Measurements from ENCODE around the gene SPATA33. TPM values are rescaled to one million over a fixed set of nuclear protein-coding genes. Genes with fewer than 3 reads are reported as not detected.

Gene SPATA33
- total RNA-seq, 2 donors from 2014 or later = 1.1 to 2.2 TPM

- H3K9me3 ChIP-seq = no peaks in the 10 kb centered on the region
- no peak for TF ChIP-seq CTCF (IDR thresholded peaks at IDR 0.05)
- no peak overlapping the region for H3K4me3 ChIP-seq
- no peak overlapping the region for H3K27ac ChIP-seq
- no peaks in the 10 kb centered on the region for H3K4me1 ChIP-seq
- H3K27me3 ChIP-seq = no peaks in the 10 kb centered on the region
- H3K36me3 ChIP-seq = no peaks in the 10 kb centered on the region
- DNase-seq (ENCODE audit: low spot score) = no peak
Measured at GRCh38 chr16:89618109-89618998, 39.3 kb upstream of the SPATA33 start.

- Histone ChIP-seq H3K4me3 (no peak overlapping the region), H3K9me3 (no peaks in the 10 kb centered on the region), H3K36me3 (no peaks in the 10 kb centered on the region), H3K4me1 (no peaks in the 10 kb centered on the region), H3K27ac (no peak overlapping the region), H3K27me3 (no peaks in the 10 kb centered on the region)
- TF ChIP-seq CTCF (IDR thresholded peaks at IDR 0.05) = no peak
- DNase-seq (ENCODE audit: low spot score) = no peak
Measured at GRCh38 chr16:89619840-89620239, 37.8 kb upstream of the SPATA33 start.

- no peaks in the 10 kb centered on the region for H3K4me1 ChIP-seq
- no peak for TF ChIP-seq CTCF (IDR thresholded peaks at IDR 0.05)
- no peaks in the 10 kb centered on the region for H3K36me3 ChIP-seq
- DNase-seq (ENCODE audit: low spot score) = no peak
- H3K9me3 ChIP-seq = no peaks in the 10 kb centered on the region
- H3K4me3 ChIP-seq = no peak overlapping the region
- H3K27ac ChIP-seq = no peak overlapping the region
- H3K27me3 ChIP-seq = no peaks in the 10 kb centered on the region
Measured at GRCh38 chr16:89620406-89620841, 37.2 kb upstream of the SPATA33 start.

GRCh38 chr16:89621136-89621697 is 36.4 kb upstream of the SPATA33 start:
- H3K9me3 ChIP-seq = no peaks in the 10 kb centered on the region
- no peak for TF ChIP-seq CTCF (IDR thresholded peaks at IDR 0.05)
- no peak overlapping the region for H3K27ac ChIP-seq
- no peak for DNase-seq (ENCODE audit: low spot score)
- no peaks in the 10 kb centered on the region for H3K36me3 ChIP-seq
- H3K4me1 ChIP-seq = no peaks in the 10 kb centered on the region
- no peaks in the 10 kb centered on the region for H3K27me3 ChIP-seq
- no peak overlapping the region for H3K4me3 ChIP-seq

GRCh38 chr16:89621698-89622409 is 35.8 kb upstream of the SPATA33 start:
- DNase-seq (ENCODE audit: low spot score) = no peak
- no peak overlapping the region for H3K4me3 ChIP-seq
- no peak overlapping the region for H3K27ac ChIP-seq
- TF ChIP-seq CTCF (IDR thresholded peaks at IDR 0.05) = no peak
- H3K36me3 ChIP-seq = no peaks in the 10 kb centered on the region
- no peaks in the 10 kb centered on the region for H3K27me3 ChIP-seq
- no peaks in the 10 kb centered on the region for H3K9me3 ChIP-seq
- no peaks in the 10 kb centered on the region for H3K4me1 ChIP-seq
